NCI-H1417 treated with DMSO at 0.1 percent for 48 hours (cell line): ENCODE results near the gene APBA2.

Experiments used
- DNase-seq: peaks from one replicate; lab custom pipeline; 2025; lab: John Stamatoyannopoulos, UW

Gene APBA2

DNA sequence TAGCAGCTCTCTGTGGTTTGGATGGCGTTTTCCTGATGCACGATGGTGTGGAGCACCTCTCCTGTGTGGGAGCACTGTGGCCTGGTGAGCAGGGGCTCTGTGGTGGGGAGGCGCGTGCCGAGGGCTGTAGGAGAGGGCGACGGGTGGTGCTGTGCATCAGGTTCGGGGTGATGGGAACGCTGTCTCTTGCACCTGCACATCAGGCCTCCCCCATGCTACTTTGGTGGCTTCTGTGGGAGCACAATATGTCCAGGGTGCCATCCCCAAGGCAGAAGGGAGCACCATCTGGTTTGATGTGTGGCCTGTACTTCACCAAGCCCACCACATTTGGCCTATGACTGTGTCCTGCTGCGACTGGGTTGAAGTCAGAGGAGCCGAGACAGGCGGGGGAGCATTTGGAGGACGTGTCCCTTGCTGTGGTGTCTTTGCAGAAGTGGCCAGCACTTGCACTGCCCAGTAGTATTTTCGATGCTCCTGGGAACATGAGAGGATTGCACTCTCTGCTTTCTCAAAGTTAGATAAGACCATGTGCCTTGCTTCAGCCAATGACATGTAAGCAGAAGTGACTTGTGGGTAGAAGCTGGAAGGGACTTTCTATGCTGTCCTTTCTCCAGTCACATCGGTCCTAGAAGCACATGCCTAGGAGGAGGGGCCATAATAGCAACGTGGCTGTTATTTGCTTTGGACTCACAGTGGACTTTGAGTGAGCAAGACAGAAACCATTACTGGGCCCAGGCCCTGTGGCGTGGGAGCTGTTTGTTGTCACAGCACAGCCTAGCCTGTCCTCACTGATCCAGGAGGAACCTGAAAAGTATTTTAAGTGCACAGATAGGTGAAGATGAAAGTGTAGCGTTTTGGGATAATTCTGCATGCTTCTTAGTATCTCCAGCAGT is 72.1 kb downstream of the APBA2 start:
- DNase-seq: no peak

DNA sequence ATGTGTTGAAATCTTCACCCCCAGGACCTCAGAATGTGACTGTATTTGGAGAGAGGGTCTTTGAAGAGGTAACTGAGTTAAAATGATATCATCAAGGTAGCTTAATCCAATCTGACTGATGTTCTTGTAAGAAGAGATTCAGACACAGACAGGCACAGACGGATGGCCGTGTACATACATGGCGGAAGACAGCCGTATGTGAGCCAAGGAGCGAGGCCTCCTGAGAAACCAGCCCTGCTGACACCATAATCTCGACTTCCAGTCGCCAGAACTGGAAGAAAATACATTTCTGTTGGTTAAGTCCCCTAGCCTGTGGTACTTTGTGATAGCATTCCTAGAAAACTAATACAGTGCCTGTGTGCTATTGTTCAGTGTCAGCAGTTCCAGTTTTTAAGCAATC is 73.6 kb downstream of the APBA2 start:
- no peak for DNase-seq

DNA sequence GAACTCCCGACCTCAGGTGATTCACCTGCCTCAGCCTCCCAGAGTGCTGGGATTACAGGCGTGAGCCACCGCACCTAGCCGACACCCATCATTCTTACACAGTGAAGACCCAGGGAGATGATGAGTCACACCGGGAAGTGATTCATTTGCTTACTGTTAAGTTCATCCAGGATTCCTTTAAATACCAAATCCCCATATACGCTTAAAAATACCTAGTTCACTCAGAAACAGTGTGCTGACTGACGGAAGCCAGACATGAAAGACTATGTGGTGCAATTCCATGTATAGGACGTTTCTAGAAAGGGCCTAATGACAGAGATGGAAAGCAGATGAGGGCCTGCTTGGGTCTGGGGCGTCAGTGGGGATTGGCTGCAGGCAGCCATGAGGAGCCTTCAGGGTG is 75.2 kb downstream of the APBA2 start:
- no peak for DNase-seq

DNA sequence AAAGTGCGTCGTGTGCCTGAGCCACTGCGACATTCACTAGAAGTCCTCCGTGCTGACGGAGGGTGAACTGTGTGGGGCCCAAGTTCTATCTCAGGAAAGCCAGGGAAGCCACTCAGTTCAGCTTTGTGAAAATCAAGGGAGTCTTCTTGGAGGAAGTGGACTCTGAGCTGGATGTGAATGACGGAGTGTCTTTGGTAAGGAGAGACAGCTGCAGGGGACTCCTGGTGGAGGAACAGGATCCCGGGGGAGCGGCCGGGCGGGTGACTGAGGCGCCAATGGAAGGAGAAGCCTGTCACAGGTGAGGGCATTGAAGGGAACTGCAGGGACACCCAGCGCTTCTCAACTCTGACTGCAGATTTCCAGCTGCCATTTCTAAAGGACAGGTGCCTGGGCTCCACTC is 75.6 kb downstream of the APBA2 start:
- DNase-seq: no peak

DNA sequence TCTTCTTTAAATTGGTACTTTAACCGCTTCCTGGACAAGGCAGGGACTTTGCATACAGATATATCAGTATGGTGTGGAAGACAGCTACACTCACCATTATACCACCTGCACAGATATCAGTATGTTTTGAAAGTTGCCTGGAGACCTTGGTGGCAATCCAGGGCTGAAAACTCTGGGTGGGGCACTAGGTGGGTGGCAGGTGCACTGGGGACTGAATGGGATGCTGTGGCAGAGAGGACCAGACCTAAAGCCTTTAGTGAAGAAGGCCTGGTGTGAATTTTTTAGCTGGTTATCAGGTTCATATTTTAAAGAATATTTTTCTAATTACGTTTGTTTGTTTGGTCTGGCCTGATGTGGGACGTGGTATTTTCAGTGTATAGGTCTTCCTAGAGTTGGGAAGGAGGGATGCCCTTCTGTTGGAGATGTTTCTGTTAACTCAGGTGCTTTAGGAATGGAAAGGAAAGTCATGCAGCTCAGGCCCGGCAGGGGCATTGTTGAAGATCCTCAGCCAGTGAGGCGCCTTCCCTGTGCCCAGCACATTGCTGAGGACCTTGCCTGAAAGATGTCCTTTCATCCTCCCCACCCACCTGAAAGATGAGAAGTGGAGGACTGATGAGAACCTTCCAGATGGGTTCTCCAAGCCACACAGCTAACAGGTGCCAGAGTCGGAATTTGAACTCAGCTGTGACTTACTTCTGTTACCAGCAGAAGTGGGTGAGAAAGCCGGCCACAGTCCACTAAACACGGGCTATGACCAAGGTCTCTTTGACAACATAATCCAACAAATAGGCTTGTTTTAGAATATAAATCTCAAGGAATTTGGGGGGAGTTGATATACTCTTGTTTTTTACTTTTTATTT is 77.3 kb downstream of the APBA2 start:
- no peak for DNase-seq

DNA sequence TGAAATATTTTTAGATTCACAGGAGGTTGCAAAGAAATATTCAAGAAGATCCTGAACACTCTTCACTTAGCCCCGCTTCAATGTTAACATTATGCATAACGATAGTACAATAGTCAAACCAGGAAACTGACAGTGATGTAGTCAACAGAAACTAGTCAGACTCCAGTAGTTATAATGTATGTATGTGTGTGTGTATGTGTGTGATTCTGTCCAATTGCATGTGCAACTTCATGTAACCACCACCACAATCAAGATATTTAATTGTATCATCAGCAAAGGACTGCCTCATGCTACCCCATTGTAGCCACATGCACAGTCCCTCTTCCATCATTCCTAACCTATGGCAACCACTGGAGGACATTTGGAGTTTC is 77.9 kb downstream of the APBA2 start:
- no peak for DNase-seq

DNA sequence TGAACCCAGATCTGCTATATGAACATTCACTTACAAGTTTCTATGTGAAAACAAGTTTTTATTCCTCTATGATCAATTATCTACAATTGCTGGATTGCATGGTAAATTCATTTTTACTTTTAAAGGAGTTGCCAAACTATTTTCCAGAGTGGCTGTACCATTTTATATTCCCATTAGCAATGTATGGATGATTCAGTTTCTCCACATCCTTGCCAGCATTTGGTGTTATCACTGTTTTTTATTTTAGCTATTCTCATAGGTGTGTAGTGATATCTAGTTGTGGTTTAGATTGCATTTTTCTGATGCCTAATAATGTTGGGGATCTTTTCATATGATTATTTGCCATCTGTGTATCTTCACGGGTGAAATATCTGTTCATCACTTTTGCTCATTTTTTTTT is 78.3 kb downstream of the APBA2 start:
- DNase-seq: no peak

DNA sequence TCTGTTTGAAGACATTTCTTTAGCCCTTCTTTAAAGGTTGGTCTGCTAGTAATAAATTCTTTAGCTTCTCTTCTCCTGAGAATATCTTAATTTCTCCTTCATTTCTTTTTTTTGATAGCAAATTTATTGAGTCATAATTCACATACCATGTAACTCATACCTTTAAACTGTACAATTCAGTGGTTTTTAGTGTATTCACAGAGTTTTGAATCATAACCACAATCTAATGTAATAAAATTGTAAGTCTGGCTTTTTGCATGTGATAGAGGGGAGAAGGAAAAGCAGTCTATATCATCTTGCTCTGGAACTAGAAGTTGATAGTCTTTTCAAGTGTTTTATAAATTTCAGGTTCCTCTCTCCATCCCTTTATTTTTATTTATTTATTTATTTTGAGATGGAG is 81.3 kb downstream of the APBA2 start:
- DNase-seq: no peak

DNA sequence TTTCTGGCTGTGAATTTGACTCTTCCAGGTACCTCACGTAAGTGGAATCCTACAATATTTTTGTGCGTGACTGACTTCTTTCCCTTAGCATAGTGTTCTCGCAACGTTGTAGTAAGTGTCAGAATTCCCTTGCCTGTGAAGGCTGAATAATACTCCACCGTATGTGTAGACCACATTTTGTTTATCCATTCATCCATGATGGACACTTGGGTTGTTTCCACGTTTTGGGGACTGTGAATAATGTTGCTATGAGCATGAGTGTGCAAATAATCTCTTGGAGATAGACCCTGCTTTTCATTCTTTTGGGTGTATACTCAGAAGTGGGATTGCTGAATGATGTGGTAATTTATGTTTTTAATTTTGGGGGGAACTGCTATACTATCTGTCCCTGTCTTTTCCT is 82.2 kb downstream of the APBA2 start:
- no peak for DNase-seq

DNA sequence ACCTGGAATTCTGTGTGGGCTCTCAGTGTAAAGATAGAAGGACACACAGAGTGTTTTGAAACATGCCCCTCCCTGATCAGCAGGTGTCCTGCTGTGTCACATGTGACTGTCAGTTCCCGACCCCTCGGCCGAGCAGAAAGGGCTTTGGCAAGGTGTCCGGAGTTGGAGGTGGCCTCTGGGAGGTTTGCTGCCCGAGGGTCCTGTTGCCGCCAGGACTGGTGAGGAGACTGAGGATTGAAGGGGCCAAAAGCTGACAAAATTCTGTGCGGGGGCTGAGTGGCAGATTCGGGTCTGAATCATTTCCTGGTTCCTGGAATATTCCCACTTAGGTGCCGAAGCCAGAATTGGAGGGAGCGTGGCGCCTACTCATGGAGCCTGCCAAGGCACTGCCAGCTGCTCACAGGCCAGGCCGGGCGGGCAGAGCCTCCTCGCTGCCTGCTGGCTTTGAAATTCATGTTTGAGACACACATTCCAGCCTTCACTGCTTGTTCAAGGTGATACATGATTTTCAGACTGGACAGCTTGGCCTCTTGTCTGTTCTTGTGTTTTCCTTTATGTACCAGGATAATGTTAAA is 83.8 kb downstream of the APBA2 start:
- no peak for DNase-seq

DNA sequence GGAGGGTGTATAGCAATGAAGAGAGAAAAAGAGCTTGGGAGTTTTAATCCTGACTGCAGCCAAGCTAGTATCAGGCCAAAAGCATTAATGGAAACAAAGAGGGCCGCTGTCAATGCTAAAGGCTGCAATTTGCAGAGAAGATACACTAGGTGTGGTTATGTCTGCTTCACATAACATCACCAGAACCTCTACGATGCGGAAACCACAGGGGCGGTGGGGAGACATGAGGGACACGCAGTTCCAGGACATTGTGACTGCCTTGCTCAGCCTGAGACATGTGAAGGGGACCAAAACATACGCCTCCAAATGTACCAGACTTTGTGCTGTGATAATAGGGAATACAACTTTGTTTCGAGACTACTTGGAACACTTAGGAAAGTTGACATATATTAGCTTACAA is 88.4 kb downstream of the APBA2 start:
- DNase-seq: no peak

DNA sequence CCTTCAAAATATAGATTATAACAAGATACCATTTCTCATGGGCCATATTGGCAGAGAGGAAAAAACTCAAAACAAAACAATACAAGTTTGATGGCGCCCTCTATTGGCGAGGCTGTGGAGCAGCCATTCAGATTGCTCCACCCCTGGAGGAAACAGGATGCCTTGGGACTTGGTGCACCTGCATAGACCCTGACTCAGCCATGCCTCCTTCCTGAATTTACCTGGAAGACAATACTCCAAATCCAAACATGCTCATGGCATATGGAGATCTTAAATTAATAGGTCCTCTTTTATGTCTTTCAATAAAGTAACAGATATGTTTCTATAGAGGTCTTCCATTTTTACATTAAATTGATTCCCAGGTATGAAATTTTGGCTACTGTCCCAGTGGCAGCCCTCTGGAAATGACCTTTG is 90.0 kb downstream of the APBA2 start:
- no peak for DNase-seq

DNA sequence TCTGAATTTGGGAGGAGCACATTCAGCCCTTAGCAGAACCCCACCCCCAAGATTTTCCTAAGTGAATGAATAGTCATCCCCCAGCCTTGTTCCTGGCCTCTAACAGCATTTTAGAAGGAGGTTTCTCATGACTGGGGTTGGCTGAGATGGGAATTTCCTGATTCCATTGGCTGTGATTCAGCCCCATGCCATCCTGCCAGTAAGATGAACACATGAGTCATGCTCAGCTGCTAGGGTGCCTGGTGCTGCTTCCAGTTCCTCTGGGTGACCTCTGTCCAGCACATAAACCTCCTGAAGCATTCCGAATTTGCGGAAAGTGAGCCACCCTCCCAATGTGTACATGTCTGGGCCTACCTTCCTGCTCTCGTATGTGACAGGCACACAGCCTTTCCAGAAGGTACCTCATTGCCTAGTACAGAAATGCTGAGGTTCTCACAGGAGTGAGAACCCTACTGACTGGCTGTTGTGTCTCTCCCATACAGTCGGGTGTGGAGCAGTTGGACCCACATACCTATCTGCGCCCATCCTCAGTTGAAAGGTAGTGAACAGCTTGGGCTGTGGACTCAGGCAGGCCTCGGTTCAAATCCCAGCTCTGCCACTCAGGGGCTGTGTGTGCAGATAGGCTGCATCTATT is 91.7 kb downstream of the APBA2 start:
- no peak for DNase-seq

DNA sequence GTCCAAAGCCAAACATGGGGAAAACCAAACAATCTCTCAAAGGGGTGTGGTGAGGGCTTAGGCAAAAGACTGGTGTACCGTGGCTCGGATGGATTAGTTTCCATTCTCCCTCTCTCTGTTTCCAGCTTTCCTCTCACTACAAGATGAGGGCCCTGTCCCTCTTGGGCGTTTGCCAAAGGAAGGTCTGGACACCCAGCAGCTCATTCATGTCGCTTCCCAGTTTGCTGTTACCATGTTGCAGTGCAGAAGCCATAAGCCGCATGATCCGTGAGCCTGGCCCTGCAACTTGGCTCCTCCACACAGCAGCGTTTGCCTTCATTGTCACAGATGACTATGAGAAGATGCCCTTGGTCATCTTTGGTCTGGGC is 92.2 kb downstream of the APBA2 start:
- DNase-seq: no peak

DNA sequence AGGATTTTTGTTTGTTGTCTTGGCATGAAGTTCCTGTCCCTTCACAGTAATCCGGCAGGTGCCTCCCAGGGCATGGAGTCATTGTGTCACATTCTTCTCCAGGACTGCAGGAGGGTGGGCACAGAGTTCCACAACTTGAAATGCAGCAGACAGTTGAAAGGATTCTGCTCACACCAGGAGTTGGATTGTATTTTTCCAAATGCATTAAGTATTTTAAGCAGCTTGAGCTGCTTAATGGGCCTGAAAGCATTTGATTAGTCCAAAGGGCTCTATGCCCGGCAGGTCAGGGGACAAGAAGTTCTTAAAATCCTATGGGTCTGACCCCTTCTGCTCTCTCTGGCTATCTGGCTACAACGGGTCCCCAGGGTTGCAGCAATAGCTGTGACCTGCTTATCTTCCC is 92.9 kb downstream of the APBA2 start:
- DNase-seq: no peak

DNA sequence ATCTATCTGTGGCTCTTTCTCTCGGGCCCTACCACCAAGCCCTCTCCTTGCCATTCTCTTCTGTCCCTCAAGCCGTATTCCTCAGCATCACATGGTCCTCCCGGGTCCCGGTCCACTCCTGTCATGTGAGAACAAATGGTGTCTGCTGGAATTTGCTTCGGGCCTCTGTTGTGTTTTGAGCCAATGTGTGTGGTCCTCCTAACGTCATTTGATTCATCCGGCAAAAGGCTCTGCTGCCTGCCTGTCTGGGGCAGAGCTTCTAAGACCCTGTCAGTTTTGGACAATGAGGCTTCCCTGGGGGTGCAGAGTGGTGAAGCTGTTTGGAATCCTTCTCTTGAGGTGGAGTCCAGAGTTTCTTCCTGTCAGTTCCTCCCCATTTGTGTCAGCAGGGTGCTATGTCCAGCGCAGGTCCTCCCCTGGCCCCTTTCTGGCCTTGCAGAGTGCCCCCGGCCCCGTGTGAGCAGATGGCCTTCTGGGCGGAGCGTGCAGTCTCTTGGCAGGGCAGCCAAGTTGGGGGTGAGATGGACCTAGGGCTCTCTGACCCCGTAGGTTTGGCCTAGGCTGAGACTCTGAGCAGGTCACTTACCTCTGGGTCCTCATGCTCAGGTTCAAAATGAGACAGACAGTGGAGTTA is 93.6 kb downstream of the APBA2 start:
- DNase-seq: no peak

DNA sequence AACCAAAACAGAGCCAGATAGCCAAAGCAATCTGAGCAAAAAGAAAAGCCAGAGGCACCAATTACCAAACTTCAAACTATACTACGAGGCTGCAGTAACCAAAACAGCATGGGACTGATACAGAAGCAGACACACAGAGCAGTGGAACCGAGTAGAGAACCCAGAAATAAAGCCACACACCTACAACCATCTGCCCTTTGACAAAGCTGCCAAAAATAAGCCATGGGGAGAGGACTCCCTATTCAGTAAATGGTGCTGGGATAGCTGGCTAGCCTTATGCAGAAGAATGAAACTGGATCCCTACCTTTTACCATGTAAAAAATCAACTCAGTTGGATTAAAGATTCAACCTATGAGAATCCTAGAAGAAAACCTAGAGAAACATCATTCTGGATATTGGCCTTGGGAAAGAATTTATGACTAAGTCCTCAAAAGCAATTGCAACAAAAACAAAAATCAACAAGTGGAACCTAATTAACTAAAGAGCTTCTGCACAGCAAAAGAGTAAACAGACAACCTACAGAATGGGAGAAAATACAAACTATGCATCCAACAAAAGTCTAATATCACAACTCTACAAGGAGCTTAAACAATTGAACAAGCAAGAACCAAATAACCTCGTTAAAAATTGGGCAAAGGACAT is 95.1 kb downstream of the APBA2 start:
- DNase-seq: no peak

DNA sequence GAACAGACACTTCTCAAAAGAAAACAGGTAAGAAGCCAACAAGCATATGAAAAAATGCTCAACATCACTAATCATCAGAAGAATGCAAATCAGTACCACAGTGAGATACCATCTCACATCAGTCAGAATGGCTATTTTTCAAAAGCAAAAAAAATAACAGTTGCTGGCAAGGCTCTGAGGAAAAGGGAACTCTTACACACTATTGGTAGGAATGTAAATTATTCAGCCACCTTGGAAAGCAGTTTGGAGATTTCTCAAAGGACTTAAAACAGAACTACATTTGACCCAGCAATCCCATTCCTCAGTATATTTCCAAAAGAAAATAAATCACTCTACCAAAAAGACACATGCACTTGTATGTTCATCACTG is 95.6 kb downstream of the APBA2 start:
- no peak for DNase-seq

DNA sequence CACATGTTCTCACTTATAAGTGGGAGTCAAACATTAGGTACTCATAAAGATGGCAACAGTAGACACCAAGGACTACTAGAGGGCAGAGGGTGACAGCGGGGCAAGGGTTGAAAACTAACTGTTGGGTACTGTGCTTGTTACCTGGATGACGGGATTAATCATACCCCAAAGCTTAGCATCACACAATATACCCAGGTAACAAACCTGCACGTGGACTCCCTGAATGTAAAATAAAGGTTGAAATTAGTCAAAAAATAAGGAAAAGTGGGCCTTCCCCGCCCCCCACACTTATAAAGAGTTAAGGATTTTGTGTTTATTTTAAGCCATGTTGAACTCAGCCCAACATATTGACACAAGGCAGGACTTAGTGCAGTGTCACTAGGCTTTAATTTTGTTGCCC is 96.1 kb downstream of the APBA2 start:
- DNase-seq: no peak

DNA sequence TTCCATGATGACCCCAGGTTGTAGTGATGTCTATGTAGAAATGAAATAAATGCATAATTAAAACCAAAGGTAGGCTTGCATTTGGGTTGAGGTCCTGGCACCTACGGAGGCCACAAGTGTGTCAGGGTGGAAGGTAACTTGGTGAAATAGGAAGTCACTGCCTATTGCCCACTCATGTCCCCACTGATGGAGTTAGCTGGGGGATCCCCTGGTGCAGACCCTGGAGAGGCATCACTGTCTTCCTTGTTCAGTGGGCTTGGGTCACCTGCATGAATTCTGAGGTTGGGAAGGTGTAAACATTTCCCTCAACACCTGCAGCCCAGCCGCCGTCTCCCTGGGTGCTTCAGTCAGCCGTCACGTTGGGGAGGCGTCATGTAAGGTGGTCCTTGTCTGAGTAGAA is 97.1 kb downstream of the APBA2 start:
- no peak for DNase-seq

DNA sequence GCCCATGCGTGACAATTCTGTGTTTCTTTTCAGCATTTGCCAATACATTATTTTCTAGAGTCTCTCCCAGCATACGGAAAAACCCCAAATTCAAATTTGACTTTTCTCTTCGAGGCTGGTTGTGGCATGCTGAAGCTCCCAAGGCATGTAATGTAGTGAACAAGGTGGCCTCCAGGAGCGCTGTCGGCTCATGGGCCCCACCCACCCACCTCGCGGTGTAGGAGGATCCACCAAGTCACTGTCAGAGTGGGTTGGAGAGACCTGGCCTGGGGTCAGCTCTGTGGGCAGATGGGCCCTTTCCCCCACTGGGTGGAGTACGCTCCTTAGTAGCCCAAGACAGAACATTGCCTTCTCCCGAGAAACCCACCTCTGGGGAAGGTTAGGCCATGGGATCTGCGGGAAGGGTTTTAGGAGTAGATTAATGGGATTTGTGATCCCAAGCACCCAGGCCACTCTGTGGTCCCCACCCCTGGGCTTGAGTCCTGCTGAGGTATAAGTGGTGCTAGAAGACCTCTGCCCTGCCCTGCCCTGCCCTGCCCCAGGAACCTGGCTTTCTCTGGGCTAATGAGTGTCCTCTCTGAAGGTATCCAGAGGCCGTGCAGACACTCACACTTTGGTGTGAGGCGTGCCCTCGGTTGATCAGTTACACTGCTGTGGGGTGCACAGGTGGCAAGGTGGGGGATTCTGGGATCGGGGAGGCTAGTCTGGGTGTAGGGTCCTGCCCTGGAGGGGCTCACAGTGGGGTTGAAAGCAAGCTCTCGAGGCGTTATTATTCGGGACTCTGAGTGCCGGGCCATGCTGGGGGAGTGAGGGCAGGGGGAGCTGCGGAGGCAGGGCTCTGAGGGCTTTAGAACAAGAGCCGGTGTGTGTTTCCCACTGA is 97.9 kb downstream of the APBA2 start:
- no peak for DNase-seq
